ENCODE results near the gene RTL5.

The RTL5 gene

GRCh38 chrX:72128881-72129280 is 2.8 kb downstream of the RTL5 start:
- DNase-seq: peak; percentile 17

- DNase-seq: no peak
Observed at GRCh38 chrX:72128183-72128834, 3.4 kb downstream of the RTL5 start.

DNA sequence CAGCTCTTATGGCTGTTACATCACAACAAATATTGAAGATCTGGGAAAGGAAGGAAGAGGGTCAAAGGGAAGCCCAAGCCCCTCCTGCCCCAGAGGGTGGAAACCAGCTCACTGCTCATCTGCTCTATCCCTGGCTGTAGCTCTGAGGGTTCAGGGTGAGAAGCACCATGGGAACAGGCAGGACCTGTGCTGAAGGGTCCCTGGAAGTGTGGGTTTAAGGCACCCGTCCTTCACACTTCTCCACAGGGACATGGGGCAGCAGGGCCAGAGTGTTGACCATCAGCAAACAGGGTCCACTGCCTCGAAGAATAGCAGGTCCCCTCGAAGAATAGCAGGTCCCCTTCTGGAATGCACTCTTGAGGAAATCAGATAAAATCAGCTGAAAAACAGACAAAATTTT is 4.4 kb downstream of the RTL5 start:
- no peak for DNase-seq

- DNase-seq: peak; percentile 79
Observed at GRCh38 chrX:72126539-72127140, 5.1 kb downstream of the RTL5 start.

DNA sequence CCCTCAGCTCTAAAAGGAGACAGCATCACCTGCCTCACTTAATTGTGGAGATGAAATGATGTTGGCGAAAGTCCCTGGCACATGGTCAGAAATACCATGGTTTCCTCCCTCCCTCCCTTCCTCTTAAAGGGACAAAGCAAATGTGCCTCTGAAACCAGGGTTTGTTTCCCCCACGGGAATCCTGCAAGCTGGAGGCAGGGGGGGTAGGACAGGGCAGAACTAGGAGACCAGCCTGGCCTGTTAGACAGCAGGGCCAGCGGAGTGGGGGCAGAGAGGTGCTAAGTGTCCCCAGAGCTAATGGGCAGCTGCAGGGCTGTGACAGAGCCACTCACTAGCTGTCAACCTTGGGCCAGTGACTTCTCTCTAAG is 5.7 kb downstream of the RTL5 start:
- DNase-seq: no peak

GRCh38 chrX:72125331-72126047 is 6.2 kb downstream of the RTL5 start:
- DNase-seq: no peak

DNA sequence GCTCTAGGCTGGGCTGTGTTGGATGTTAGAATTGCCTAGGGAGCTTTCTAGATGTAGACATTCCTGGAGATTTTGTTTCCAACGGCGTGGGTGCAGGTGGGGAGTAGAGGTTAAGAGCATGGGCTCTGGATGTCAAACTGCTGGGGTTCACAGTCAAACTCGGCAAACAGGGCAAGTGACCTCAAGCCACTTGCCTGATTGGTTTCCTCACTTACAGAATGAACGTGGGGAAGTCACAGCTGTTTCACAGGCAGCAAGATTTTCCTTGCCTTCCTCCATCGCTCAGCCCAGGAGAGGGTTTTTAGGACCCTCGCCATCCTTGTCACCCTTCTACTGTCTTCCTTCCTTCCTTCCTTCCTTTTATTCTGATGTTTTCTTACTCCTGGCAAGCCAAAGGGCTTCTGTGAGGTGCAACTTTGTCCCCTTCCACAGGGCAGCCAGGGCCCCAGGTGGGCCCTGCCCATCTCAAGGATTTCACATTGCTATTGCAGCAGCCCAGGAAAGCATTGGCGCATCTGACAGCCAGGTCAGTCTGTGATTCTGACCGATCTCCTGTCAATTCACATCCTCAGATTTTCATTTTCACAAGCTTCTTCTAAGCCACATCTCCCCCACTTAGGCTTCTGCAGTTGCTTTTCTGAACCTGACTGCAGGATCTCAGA is 7.0 kb downstream of the RTL5 start:
- DNase-seq: no peak

DNA sequence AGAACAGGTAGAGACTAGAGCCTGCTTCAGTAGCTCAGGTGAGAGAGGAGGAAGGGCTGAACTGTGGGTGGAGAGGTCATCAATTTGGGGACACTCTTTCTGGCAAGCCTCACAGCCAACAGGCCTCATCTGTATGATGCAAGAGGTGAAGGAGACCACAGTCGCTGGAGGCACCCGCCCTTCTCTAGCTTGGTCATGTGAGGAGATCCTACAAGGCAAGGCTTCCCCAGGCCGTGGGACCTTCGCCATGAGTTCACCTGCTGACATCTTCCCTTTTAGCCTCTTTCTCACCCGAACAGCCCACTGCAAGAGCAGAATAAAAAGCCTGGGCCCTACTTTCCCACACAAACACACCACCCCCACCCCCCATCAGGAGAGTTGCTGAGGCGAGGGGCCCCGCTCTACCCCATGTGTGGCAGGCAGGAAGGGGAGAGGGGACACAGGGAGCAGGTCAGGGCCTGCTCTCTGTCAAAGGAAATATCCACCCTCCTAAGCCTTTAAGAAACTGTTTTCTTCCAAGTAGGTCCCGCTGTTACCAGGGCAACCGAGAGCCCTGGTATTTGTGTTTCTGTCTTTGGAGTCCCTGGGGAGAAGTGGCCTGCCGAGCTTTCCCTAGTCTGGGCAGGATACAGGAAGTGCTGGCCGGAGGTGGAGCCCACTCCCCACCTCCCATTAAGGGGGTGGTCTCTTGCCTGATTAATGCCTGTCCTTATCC is 8.1 kb downstream of the RTL5 start:
- DNase-seq: no peak

GRCh38 chrX:72122621-72123337 is 8.9 kb downstream of the RTL5 start:
- DNase-seq: no peak

GRCh38 chrX:72121383-72121782 is 10.3 kb downstream of the RTL5 start:
- DNase-seq: peak; percentile 8

DNA sequence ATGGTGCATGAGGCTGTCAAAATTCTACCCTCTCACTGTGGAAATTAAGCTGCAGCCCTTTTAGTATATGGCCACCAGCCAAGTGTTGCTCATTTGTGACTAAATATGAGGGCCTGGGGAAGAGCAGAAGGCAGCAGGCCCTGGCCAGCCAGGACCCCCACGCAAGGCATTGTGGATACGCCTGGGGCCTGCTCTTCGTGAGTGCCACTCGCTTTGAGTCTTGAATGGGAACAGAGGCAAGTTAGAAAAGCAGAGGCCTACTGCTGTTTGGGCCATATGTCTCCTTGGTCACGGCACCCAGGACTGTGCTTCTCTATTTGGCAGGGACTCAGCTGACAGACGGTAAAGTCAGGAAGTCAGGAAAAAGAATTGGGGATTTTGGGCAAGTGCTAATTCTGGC is 10.9 kb downstream of the RTL5 start:
- no peak for DNase-seq

DNA sequence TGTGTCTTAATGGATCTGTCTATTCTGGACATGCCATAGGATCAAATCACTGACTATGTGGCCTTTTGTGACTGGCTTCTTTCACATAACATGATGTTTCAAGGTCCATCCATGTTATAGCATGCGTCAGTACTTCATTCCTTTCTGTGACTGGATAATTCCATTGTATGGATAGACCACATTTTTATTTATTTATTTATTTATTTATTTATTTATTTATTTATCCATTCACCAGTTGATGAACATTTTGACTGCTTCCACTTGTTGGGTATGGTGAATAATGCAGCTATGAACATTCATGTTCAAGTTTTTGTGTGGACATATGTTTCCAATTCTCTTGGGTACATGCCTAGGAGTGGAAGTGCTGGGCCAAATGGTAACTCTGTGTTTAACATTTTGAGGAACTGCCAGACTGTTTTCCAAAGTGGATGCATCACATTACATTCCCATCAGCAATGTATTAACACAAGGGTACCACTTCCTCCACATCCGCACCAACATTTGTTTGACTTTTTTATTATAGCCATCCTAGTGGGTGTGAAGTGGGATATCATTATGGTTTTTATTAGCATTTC is 14.0 kb downstream of the RTL5 start:
- no peak for DNase-seq

GRCh38 chrX:72115380-72115779 is 16.3 kb downstream of the RTL5 start:
- no peak for DNase-seq

GRCh38 chrX:72114807-72115206 is 16.9 kb downstream of the RTL5 start:
- no peak for DNase-seq

DNA sequence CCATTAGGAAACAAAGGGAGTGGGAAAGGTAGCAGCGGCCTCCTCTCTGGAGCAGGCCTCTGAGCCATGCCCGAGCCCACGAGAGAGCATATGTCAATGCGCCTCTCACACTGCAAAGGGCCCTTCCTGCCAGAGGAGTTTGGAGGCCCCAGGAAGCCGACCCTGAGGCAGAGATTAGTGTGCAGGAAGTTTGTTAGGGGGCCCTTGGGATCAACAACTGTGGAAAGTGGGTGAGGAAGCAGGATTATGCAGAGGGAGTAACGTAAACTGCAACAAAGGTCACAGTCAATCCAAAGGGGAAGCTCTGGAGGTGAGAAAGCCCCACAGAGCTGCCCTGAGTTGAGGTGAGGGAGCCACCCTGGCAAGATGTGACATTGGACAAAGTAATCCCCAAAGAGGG is 17.4 kb downstream of the RTL5 start:
- DNase-seq: no peak

DNA sequence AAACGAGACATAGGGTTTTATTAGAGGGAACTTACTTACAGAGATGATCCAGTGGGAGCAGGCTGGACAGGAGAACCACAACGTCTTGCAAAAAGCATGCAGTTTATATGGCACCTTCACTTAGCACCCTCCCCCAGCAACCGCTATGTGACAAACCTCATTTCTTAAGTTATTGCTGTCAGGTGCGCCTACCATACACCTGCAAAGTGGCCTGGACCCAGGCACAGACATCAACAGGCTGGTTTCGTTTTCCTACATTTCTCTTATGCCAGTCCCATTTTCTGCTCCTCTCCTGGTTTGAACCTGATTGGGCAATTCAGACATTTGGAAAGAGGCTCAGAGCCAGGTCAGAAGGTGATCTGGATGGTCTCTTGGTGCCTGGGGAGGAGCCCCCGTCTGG is 18.3 kb downstream of the RTL5 start:
- DNase-seq: no peak

DNA sequence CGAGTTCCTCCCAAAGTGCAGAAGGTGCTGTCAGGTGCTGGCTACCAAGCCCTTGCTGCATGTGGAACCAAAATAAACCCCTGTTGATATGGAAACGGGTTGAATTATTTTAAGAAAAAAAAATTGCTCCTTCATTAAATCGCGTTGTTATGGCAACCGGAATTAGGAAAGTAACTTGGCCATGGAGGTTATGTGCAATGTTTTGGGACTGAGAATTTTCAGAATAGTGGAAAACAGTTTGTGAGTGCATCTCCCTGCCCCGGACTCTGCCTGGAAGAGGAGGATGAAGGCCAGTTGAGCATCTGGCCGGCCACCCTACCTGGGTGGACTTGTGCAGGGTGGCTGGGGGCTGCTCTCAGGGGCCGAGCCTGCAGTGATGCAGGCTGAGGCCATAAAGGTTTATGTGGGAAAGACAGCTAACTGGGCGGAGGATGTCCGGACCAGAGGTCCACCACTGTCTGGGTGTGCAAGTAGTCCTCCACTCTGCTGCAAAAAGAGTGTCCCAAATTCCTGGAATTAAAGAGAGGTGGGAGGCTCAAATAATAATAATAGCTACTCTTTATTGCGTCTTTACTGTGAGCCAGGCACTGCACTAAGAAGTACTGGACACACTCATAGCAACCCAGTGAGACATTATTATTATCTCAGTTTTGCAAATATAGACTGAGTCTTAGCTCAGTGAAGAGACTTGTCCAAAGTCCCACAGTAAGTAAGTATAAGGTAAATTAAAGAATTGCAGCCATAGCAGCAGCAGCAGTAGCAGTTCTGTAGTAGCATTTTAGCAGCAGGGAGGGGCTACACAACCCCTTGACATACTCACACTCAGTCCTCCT is 20.6 kb downstream of the RTL5 start:
- no peak for DNase-seq

DNA sequence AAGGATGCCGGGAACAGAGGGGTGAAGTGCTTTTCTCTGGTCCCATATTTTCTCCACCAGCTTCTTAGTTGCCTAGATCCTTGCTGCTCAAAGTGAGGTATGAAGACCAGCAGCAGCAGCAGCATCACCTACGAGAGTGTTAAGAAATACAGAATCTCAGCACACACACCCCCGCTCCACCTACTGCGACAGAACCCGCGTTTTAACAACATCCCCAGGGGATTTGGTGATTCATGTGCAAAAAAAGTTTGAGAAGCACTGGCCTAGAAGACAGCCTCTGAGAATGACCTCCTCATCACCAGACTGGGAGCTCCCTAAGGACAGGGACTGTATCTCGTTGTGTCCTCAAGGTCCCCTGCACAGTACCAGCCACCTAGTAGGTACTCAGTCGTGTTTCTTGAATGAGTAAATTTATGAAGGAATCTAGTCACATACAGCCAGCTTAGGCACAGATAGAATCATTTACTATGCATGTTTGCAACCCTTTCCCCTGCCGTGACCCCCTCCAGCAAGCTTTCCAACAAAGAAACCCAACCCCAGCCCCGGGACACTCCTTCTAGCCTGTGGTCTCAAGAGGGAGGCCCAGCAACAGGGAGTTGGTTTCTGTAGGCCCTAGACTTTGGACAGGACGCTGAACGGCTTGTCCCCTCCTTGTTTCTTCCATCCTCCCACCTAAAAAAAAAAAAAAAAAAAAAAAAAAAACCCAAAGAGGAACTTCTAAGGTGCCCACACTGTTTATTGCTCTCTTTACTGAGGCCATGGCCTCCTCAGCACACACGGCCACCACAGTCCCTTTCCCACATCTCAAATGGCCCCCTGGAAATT is 21.5 kb downstream of the RTL5 start:
- no peak for DNase-seq

DNA sequence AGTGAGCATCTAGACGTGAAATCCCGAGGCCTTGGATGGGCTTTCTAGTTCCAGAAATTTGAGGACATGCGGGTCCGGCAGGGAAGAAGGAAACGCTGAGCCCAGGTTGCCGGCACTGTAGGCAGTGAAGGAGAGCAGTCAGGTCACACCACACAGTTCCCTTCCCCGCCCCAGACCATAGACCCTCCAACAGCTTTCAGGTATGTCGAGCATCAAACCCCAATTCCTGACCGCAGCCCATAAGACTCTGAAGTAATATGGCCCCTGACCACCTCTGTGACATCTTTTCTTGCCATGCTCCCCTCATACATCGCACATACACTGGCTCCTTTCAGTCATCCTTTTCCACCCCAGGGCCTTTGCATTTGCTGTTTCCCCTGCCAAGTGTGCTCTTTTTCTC is 23.0 kb downstream of the RTL5 start:
- DNase-seq: no peak

DNA sequence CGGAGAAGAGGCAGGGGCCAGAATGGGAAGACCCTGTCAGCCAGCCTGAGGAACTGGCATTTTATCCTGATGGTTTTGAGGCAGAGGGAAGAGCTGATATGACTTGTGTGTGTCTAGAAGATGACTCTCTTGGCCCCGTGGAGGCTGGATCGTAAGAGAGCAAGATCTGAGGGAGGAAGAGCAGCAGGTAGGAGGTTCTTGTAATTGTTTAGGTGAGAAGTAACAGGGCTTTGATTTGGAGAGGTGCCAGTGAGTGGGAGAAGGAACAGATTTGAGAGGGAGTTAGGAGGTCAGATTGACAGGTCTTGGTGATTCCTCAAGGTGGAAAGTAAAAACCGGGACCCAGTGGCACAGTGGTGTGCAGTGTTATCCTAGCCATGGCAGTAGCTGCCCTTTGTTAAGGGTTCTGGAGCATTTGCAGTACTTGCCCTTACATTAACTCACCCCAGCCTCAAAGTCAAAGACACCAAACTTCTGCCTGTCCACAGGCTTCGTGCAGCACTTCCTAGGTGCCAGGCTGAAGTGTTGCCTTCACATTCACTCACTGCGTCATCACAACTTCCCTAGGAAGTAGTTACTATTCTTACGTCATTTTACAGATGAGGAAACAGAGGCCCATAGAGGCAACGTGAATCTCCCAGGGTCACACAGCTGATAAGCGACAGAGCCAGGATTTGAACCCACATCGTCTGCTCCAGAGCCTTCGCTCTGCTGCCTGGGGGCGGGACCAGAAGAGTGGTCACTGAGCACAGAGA is 23.7 kb downstream of the RTL5 start:
- DNase-seq: no peak

All from stimulated activated CD4-positive, alpha-beta T cell treated with anti-CD3 and anti-CD28 coated beads, Interleukin-12 subunit alpha, Interleukin-12 subunit beta, amount 100 ng/mL, for 4 hours (primary cell).